ENCODE results near the gene C6orf163. TPM values are rescaled to one million over a fixed set of nuclear protein-coding genes. Genes with fewer than 3 reads are reported as not detected.

The C6orf163 gene
- total and polyA plus RNA-seq, 2 of the 13 experiments (the other 11 are each of a cell fraction or from before 2014, with no cell fraction given): 0.62 to 1.8 TPM

DNA sequence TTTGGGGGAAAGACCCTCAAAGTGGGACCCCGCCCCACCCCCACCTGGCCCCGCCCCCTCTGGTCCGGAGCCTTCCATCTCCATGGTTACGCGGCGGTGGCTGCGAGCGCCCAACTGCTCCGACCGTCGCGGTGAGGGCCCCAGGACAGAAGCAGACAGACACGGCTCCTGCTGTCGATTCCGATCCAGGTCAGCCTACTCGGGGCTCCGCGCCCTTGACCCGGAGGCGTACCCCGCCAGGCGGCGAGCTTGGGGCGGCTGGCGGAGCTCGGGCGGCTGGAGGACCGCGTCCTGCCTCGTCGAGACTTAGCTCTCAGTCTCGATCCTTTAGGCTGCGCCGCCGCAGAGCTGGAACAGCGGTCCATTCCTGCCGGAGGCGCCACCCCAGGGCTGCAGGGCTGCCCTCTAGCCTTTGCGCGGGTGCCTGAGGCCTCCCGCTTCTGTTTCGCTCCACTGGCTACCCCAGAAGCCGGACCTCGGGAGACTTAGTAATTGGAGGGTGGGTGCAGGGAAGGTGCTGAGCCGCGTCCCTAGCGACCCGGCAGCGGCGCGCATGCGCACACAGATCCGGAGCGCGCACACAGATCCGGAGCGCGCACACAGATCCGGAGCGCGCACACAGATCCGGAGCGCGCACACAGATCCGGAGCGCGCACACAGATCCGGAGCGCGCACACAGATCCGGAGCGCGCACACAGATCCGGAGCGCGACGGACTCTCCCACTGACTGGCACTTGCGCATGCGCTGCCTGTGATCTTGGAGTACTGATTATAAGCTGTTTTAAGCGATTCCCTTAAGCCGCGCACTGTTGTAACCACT lies 63.5 kb downstream of the C6orf163 start, which contains the start of gene CFAP206 (continued):
- TF ChIP-seq, protein P1, sequence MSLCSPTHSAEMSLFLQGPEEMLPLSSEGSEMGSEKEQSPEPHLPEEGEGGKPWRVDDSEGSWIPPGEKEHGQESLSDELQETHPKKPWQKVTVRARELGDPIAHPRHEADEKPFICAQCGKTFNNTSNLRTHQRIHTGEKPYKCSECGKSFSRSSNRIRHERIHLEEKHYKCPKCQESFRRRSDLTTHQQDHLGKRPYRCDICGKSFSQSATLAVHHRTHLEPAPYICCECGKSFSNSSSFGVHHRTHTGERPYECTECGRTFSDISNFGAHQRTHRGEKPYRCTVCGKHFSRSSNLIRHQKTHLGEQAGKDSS (CRISPR knock-in tag; IDR thresholded peaks at IDR 0.05; ENCODE audit: borderline replicate concordance, low read depth): no peak
- no peak for TF ChIP-seq POLR2AphosphoS5 (IDR thresholded peaks at IDR 0.05; ENCODE audit: low read depth, low read length)
- TF ChIP-seq NCOA1 (CRISPR knock-in tag; IDR thresholded peaks at IDR 0.05): no peak
- peak; percentile 74; the same call in 1 of the 2 replicates for TF ChIP-seq NFKB2 (CRISPR knock-in tag; IDR thresholded peaks at IDR 0.05; ENCODE audit: borderline replicate concordance)
- TF ChIP-seq, protein P2, sequence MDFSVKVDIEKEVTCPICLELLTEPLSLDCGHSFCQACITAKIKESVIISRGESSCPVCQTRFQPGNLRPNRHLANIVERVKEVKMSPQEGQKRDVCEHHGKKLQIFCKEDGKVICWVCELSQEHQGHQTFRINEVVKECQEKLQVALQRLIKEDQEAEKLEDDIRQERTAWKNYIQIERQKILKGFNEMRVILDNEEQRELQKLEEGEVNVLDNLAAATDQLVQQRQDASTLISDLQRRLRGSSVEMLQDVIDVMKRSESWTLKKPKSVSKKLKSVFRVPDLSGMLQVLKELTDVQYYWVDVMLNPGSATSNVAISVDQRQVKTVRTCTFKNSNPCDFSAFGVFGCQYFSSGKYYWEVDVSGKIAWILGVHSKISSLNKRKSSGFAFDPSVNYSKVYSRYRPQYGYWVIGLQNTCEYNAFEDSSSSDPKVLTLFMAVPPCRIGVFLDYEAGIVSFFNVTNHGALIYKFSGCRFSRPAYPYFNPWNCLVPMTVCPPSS (IDR thresholded peaks at IDR 0.05): no peak
- TF ChIP-seq ZC3H13 (CRISPR knock-in tag; IDR thresholded peaks at IDR 0.05): no peak
- TF ChIP-seq NFRKB (IDR thresholded peaks at IDR 0.05): no peak
- TF ChIP-seq, protein P3, sequence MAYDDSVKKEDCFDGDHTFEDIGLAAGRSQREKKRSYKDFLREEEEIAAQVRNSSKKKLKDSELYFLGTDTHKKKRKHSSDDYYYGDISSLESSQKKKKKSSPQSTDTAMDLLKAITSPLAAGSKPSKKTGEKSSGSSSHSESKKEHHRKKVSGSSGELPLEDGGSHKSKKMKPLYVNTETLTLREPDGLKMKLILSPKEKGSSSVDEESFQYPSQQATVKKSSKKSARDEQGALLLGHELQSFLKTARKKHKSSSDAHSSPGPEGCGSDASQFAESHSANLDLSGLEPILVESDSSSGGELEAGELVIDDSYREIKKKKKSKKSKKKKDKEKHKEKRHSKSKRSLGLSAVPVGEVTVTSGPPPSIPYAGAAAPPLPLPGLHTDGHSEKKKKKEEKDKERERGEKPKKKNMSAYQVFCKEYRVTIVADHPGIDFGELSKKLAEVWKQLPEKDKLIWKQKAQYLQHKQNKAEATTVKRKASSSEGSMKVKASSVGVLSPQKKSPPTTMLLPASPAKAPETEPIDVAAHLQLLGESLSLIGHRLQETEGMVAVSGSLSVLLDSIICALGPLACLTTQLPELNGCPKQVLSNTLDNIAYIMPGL (CRISPR knock-in tag; IDR thresholded peaks at IDR 0.05; ENCODE audit: borderline replicate concordance in 1 of 2, low read depth in 1 of 2): peak in 1 of 2 experiments; percentile 79; a peak in 2 of 4 replicates
- TF ChIP-seq, protein P4, sequence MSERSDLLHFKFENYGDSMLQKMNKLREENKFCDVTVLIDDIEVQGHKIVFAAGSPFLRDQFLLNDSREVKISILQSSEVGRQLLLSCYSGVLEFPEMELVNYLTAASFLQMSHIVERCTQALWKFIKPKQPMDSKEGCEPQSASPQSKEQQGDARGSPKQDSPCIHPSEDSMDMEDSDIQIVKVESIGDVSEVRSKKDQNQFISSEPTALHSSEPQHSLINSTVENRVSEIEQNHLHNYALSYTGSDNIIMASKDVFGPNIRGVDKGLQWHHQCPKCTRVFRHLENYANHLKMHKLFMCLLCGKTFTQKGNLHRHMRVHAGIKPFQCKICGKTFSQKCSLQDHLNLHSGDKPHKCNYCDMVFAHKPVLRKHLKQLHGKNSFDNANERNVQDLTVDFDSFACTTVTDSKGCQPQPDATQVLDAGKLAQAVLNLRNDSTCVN (CRISPR knock-in tag; IDR thresholded peaks at IDR 0.05; ENCODE audit: borderline replicate concordance): peak; percentile 3; the same call in 1 of the 2 replicates
- TF ChIP-seq HDAC2 (CRISPR knock-in tag; IDR thresholded peaks at IDR 0.05): no peak; the same call in 1 of the 2 replicates
- TF ChIP-seq HDAC1 (CRISPR knock-in tag; IDR thresholded peaks at IDR 0.05): peak; percentile 82
- TF ChIP-seq, protein P5, sequence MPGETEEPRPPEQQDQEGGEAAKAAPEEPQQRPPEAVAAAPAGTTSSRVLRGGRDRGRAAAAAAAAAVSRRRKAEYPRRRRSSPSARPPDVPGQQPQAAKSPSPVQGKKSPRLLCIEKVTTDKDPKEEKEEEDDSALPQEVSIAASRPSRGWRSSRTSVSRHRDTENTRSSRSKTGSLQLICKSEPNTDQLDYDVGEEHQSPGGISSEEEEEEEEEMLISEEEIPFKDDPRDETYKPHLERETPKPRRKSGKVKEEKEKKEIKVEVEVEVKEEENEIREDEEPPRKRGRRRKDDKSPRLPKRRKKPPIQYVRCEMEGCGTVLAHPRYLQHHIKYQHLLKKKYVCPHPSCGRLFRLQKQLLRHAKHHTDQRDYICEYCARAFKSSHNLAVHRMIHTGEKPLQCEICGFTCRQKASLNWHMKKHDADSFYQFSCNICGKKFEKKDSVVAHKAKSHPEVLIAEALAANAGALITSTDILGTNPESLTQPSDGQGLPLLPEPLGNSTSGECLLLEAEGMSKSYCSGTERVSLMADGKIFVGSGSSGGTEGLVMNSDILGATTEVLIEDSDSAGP (CRISPR knock-in tag; IDR thresholded peaks at IDR 0.05; ENCODE audit: borderline replicate concordance): peak; percentile 81; the same call in 1 of the 2 replicates
- peak; percentile 51; the same call in 1 of the 2 replicates for TF ChIP-seq YEATS4 (CRISPR knock-in tag; IDR thresholded peaks at IDR 0.05; ENCODE audit: borderline replicate concordance)
- TF ChIP-seq, protein P6, sequence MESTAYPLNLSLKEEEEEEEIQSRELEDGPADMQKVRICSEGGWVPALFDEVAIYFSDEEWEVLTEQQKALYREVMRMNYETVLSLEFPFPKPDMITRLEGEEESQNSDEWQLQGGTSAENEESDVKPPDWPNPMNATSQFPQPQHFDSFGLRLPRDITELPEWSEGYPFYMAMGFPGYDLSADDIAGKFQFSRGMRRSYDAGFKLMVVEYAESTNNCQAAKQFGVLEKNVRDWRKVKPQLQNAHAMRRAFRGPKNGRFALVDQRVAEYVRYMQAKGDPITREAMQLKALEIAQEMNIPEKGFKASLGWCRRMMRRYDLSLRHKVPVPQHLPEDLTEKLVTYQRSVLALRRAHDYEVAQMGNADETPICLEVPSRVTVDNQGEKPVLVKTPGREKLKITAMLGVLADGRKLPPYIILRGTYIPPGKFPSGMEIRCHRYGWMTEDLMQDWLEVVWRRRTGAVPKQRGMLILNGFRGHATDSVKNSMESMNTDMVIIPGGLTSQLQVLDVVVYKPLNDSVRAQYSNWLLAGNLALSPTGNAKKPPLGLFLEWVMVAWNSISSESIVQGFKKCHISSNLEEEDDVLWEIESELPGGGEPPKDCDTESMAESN (CRISPR knock-in tag; conservative IDR thresholded peaks at IDR 0.05): peak; percentile 66
- TF ChIP-seq ZSCAN9 (CRISPR knock-in tag; IDR thresholded peaks at IDR 0.05; ENCODE audit: borderline replicate concordance): no peak
- TF ChIP-seq FOXJ3 (CRISPR knock-in tag; IDR thresholded peaks at IDR 0.05; ENCODE audit: borderline replicate concordance): peak; percentile 12; the same call in 1 of the 2 replicates
- TF ChIP-seq ZNF230 (CRISPR knock-in tag; IDR thresholded peaks at IDR 0.05): 0 out of 2 replicates have a peak, but pooled peaks have one; percentile 39
